Cerebellar nuclear complex (tissue), 1 donor: ENCODE data around the gene METRN.
A peak's percentile ranks its signal among the peaks of the same experiment; 100 is the strongest.
"Not testable (repeated sequence)": the region's sequence is repeated elsewhere in the genome, so short reads cannot be mapped to it uniquely, and the experiment has no call there.

ENCODE experiments used
- DNase-seq, 2 experiments: peaks; one replicate each; lab custom pipeline; 2025; lab: John Stamatoyannopoulos, UW

Gene METRN

GRCh38 chr16:709566-710499 is 5.1 kb upstream of the METRN start:
- peak; percentile 80 to 85 for DNase-seq

DNA sequence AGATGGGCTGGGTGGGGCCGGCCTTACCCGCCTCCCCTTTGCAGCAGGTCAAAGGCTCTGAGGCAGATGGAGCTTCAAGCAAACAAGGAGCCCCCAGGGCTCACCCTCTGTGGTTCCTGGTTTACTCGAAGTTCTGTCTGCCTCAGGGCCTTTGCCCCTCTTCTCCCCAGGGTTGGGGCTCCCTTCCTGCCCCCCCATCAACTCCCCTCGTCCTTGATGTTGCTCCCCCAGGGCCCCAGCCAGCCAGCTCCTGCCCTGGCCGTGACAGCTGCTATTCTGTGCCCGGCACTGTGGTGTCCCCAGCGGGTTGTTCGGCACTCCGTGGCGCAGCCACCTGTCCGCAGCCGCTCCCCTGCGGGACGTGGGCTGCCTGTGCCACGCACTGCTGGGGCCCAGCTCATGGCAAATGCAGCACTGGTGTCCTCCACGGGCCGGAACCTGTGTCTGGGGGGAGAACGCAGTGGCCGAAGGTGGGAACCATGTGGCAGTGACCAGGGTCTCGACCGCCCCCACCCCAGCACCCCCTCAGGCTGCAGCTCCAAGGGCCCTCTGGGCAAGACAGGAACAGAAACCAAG is 4.3 kb upstream of the METRN start:
- no peak for DNase-seq

GRCh38 chr16:711084-711483 is 3.8 kb upstream of the METRN start:
- no peak for DNase-seq

- DNase-seq: no peak
These were observed 3.2 kb upstream of the METRN start for GRCh38 chr16:711548-712320.

- not testable (repeated sequence) for DNase-seq
These were observed 2.1 kb upstream of the METRN start for GRCh38 chr16:712740-713250.

DNA sequence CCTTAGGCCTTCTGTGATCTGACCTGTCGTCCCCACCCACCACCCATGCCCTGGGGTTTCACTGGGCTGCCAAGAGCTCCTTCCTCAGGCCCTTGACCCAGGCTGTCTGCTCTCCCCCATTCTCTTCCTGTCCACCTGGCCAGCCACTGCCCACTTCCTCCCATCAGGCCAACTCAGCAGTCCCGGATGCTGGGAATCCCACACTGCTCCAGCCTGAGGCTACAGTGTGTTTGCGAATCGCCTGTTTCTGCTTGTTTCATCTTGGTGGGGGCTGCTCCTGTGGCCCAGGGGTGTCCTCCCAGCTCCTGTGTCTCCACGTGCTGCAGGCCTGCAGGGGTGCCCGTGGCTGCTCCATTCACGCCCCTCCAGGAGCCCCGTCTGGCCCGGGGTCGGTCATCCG is 839 bp upstream of the METRN start:
- DNase-seq: no peak

DNA sequence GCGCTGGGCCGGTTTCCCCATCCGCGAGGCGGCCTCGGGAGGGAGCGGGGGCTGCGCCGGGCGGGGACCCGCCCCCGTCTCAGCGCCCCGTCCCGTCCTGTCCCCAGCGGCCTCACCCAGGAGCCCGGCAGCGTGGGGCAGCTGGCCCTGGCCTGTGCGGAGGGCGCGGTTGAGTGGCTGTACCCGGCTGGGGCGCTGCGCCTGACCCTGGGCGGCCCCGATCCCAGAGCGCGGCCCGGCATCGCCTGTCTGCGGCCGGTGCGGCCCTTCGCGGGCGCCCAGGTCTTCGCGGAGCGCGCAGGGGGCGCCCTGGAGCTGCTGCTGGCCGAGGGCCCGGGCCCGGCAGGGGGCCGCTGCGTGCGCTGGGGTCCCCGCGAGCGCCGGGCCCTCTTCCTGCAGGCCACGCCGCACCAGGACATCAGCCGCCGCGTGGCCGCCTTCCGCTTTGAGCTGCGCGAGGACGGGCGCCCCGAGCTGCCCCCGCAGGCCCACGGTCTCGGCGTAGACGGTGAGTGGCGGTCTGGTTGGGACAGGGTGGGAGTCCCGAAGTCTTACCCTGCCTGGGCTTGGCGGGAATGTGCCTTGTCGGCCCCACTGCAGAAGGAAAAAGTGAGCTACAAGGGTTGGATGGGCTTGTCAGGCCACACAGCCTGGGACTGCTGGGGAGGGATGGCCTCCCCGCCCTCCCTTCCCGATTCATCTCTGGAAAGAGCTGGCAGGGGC is 720 bp downstream of the METRN start:
- DNase-seq: no peak

- DNase-seq: no peak
These were observed 1.3 kb downstream of the METRN start for GRCh38 chr16:716200-716568.

DNA sequence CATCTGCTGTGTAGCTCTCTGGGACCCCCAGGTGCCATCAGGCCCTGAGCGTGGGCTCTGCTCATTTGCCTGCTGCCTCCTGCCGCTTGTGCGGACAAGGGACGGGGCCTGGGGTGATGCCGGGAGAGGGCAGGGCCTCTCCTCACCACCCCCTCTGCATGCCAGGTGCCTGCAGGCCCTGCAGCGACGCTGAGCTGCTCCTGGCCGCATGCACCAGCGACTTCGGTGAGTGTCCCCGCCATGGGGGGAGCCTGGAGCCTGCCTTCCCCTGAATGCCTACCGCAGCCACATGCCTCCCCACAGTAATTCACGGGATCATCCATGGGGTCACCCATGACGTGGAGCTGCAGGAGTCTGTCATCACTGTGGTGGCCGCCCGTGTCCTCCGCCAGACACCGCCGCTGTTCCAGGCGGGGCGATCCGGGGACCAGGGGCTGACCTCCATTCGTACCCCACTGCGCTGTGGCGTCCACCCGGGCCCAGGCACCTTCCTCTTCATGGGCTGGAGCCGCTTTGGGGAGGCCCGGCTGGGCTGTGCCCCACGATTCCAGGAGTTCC is 1.9 kb downstream of the METRN start:
- DNase-seq: no peak

- no peak for DNase-seq
These were observed 2.7 kb downstream of the METRN start for GRCh38 chr16:717450-718245.

- no peak for DNase-seq
These were observed 3.5 kb downstream of the METRN start for GRCh38 chr16:718389-718788.

DNA sequence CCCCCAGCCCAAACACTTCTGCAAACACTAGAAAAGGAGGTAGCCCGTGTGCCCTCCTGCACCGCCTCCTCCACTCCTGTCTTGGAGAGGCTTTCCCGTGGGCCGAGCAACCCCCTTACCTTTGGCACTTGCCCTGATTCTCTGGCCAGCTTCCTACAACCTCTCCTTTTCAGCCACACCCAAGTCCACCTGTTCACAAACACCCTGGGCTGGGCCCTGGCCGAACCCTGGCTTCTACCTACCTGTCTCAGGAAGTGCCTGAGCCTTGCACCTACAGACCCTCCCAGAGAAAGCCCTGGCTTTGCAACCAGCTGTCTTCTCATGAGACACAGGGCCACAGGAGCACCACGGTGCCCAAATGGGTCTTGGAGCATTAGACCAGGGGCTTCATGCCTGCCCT is 4.0 kb downstream of the METRN start:
- no peak for DNase-seq

- no peak for DNase-seq
These were observed 5.0 kb downstream of the METRN start for GRCh38 chr16:719815-720446.

GRCh38 chr16:720447-720989 is 5.6 kb downstream of the METRN start:
- DNase-seq: no peak

DNA sequence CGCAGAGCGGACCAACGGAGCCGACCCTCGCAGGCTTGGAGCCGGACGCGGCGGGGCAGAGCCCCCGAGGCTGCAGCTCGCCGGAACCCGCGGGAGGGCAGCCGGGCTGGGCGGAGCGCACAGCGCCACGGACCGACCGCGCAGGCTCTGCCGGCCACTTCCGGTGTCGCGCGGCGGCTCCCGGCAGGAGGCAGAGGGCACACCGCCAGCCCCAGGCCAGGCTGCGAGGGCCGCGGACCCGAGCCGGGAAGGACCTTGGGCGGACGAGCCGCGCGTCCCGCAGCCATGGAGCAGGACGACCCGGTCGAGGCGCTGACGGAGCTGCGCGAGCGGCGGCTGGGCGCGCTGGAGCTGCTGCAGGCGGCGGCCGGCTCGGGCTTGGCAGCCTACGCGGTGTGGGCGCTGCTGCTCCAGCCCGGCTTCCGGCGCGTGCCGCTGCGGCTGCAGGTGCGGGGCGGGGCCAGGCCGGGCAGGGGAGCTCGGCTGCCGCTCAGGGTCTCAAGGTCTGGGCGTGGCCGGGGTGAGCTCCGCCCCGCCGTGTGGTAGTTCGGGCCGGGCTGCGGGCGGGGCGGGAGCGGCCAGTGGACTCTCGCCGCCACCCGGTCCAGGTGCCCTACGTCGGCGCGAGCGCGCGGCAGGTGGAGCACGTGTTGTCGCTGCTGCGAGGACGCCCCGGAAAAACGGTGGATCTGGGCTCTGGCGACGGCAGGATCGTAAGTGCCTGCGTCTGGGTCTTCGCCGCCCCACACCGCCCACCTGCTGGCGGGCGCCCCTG is 6.3 kb downstream of the METRN start, which contains the start of gene ANTKMT:
ANTKMT (plus strand) TSS at position 157 of the 775 bp plus-strand sequence; CDS start at position 286, 129 bp downstream.
- no peak for DNase-seq

DNA sequence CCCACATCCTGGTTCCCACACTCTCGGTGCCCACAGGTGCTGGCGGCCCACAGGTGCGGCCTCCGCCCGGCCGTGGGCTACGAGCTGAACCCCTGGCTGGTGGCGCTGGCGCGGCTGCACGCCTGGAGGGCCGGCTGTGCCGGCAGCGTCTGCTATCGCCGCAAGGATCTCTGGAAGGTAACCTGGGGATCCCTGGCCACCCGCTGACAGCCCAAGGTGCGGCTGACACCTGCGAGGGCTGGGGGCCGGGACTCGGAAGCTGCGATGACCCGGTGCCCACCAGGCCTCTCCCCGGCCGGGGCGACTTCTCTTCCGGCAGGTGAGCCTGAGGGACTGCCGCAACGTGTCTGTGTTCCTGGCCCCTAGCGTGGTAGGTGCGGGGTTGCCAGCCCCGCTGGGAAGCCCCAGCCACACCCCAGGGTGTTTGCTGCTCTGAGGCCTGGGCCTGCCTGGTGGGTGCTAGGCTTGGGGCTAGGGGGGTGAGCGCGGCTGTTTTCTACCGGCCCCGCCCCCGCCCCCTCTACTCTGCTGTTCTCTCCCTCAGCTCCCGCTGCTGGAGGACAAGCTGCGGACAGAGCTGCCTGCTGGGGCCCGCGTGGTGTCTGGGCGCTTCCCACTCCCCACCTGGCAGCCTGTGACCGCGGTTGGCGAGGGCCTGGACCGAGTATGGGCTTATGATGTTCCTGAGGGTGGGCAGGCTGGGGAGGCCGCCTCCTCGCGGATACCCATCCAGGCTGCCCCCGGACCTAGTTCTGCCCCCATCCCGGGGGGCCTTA is 7.0 kb downstream of the METRN start:
- DNase-seq: no peak

DNA sequence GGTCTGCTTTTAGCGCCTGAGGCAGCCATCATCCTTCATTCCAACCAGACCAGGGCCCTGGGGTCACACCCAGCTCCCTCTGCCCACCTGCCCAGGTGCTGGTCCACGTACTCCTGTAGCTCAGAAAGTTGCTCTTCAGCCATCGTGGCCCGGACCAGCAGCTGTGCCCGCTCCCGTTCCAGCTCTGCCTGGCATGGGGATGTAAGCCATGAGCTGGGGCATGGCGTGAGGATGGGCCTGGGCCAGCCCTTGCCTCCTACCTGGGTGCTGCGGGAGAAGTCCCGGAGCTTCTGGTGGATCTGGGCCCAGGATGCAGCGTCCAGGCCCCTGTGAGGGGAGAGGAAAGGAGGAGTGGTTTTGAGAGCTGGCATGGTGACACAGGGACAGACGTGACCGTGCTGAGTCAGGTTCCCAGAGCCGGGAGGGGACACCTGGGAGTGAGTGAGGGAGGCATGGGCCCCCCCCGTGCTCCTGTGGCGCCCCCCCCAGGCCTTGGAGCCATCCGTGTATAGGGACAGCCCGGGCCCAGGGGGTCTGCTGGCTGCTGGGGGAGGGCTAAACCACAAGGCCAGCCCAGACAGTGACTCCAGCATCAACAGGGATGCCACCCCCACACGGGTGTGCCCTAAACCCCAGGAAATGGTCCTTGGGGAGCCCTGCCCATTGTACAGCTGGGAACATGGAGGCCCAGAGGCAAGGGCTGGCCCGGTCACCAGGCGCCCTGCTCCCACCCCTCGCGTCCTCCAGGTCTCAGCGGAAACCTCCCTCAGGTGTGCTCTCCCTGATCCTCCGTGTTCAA is 8.1 kb downstream of the METRN start:
- no peak for DNase-seq
